Heart left ventricle (tissue), 13 donors: ENCODE measurements around the gene TOR3A.

Experiments used
- CTCF ChIP-seq, 12 donors: fragments of 200-600 bp; sonication (generic) in 4 of 12; IDR thresholded peaks; one replicate each; pipeline versions ENCODE4 v1.5.0 to v1.8.0; 2018 to 2022; ENCODE audit warnings: antibody characterized with exemption in 12 of 12, mild to moderate bottlenecking in 5 of 12
- POLR2A ChIP-seq, 2 donors: fragments of 450-650 bp; IDR thresholded peaks; one replicate each; pipeline ENCODE4 v1.6.1; 2017; ENCODE audit warnings: antibody characterized with exemption in 2 of 2, mild to moderate bottlenecking in 2 of 2, moderate library complexity in 2 of 2
- donor health status: ischemic (EF 13 %, LVEDD 7.1; RV severe dilation, severe dysfunction).
- donor health status: DM: no; HTN: yes; CAD: no.
- donor health status: DM: no; HTN: no; CAD: no.
- donor health status: ischemic (EF 25% LVEDD 6.9; RV normal size, moderate dysfunction).
- donor health status: ischemic (EF 25% LVEDD 5.7; RV mildly dilated, moderate dysfunction).
- donor health status: ischemic (EF 35%, LVEDD 5.7; RV mildly dilated, moderate dysfunction).
- donor health status: nonischemic (EF 11% LVEDD 7.7; RV severe dilation, severe dysfunction).
- donor health status: DM: yes; HTN: yes; CAD: no.
- donor health status: PGD.
- donor health status: ischemic (EF 29% LVEDD 5.4; RV normal size, mild dysfunction).
- donor health status: nonischemic (EF 23%, LVEDD 6.1; RV moderate dilation, normal function).

DNA sequence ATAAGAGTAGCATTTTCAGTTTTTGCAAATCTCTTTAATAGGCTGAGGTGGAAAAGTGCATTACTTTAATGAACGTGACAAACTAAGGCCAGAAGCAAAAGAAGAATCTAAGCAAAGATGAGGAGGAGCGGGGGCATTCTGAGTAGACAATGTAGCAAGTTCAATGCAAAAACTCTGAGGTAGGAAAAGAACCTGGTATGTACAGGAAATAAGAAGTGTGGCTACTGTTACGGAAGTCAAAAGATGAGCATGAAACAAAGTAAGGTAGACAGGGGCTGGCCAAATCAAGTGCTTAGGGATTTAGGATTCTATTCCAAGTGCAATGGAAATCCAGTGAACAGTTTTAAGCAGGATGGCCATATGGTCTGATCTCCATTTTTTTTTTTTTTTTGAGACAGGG is 63.7 kb downstream of the TOR3A start:
- TF ChIP-seq CTCF (IDR thresholded peaks at IDR 0.05) (no peak), POLR2A (IDR thresholded peaks at IDR 0.05) (no peak)
